NCI-H226 (cell line): ENCODE measurements around the gene COX8A.
"Not testable (repeated sequence)": the region's sequence is repeated elsewhere in the genome, so short reads cannot be mapped to it uniquely, and the experiment has no call there.

ENCODE experiments used
- DNase-seq: peaks from one replicate; pipeline ENCODE4 v3.0.0-alpha.2; 2015

COX8A gene

GRCh38 chr11:63974259-63975143, at the start of gene COX8A:
Gene COX8A (plus strand): TSS chr11:63974620. CDS start chr11:63974681, 61 bp downstream.
- DNase-seq: peak; percentile 100

DNA sequence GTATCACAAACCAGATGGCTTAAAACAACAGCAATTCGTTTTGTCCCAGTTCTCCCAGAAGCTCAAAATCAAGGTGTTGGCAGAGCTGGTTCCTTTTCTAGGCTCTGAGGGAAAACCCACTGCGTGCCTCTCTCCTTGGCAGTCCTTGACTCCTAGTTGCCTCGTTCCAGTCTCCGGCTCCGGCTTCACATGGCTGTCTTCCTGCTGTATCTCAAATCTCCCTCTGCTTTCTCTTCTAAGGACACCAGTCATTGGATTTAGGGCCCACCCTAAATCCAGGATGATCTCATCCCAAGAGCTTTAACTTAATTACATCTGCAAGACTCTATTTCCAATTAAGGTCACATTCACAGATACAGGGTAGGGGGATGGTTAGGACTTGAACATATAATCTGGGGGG, 44.8 kb upstream of the COX8A start:
- DNase-seq: no peak

GRCh38 chr11:63931045-63931444, 43.4 kb upstream of the COX8A start:
- DNase-seq: no peak

- no peak for DNase-seq
These were observed 42.5 kb upstream of the COX8A start for GRCh38 chr11:63931876-63932275.

DNA sequence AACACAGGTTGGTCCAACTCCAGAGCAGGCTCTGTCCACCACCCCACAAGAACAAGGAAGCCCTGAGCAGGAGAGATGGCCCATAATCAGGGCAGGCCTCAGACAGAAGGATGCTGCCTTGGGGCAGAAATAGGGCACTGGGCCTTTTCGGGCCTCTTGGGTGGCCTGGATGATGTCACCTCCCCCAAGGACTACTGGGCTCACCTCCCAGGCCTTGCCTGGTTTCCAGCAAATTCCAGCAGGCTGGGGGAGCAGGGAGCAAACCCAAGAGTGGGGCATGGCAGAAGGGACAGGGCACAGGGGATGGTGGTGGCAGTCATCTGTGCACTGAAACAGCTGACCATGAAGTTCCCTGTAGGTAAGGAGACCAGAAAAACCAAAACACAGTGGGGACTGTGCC, 41.0 kb upstream of the COX8A start:
- no peak for DNase-seq

GRCh38 chr11:63937713-63938478, 36.5 kb upstream of the COX8A start:
- DNase-seq: peak; percentile 38

DNA sequence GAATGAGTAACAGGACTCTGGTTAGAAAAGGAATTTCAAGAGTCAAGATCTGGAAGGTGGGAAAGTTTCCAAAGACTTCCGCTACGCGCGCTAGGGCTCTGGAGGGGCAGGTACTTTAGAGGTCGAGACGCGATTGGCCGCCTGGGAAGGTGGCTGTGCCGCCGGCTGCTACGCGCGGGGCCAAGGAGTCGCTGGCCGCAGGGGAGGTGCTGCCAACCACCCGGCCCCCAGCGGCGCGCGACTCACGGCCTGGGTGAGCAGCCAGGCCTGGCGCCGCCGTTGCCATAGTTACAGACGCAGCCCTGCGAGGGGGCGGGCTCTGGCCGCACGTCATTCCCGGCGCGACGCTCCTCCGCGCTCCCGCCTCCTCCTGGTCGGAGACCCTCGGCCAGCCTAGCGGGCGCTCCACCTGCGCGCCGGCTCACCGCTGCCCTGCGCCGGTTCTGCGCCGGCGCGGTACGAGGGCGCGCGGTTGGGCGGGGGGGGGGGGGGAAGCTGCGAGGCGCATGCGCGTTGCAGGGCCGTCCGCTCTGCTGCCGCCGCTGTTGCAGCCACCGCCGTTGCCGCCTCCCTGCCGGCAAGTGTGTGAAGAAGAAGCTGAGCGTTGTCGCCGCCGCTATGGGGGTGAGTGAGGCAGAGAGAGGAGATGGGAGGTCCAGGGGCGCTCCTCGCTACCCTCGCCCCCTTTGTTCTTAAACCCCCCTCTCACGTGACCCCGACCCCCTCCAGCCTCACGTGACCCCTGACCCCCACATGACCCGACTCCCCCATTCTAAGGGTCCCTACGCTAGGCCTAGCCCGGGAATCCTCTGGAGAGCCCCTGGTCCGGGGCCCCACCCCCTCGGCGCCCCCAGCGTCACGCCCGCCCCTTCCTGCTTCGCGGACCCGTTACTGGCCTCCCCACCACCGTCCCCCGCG, 35.7 kb upstream of the COX8A start, which contains the start of gene NAA40:
TSS of gene NAA40 (plus strand) at position 524 of the 918 bp plus-strand sequence. CDS start at position 619, 95 bp downstream.
- DNase-seq: peak; percentile 98

DNA sequence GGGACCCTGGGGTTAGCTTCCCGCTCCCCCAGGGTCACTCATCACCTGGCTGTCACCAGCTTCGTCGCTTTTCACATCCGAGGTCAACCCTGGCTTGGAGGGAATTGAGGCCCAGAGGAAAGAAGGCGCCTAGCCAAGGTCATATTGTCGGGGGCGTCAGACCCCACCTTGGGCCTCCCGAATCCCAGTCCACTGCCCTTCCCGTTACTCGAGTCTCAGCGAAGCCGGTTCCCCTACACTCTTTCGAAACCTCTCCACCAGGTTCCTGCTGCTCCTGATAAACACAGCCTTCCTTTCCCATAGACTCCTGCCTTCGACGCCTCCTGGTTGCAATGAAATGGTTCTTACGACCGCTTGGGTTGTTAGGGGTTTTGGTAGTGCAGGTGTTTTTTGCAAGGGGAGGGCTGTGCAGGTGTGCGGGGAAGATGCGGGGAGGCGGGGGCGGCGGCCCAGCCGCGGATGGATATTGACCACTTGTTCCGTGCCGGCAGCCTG, 35.0 kb upstream of the COX8A start:
- no peak for DNase-seq

- no peak for DNase-seq
These were observed 33.6 kb upstream of the COX8A start for GRCh38 chr11:63940786-63941185.

DNA sequence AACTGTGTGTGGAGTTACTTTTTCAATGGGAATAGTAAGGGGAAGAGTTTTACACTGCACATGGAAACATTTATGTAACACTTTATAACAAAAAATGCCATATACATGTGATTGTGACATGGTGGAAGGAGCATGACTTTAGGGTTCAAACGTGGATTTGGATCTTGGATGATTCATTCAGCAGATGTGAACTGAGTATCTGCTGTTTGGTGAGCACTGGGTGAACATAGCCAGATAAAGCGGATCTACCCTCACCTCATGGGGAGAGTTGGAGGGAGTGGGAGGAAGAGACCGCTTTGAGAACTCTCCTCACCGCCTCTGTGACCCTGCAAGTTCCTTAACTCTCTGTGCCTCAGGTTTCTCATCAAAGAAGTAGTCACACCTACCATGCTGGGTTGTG, 32.5 kb upstream of the COX8A start:
- no peak for DNase-seq

DNA sequence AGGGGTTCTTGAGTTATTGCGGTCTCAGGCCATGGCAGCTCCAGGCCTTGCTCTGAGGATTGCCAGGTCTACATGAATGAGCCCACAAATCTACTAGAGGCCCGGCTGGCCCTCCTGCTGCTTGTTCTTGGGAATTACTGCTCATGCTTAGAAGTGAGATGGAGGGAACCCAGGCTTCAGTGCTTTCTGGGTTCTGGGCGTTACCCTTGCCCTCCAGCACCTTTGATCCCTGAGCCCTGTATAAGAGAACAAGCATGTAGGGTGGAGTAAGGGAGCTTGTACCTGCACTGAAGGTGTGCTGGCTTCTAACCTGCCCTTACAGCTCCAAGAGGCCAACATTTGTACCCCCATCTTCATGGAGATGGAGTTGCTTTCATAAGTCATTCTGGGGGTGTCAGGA, 31.6 kb upstream of the COX8A start:
- DNase-seq: no peak

GRCh38 chr11:63944987-63945386, 29.4 kb upstream of the COX8A start:
- DNase-seq: no peak

GRCh38 chr11:63945477-63946163, 28.8 kb upstream of the COX8A start:
- DNase-seq: peak; percentile 43

GRCh38 chr11:63951779-63952536, 22.5 kb upstream of the COX8A start:
- no peak for DNase-seq

GRCh38 chr11:63952570-63952969, 21.9 kb upstream of the COX8A start:
- no peak for DNase-seq

DNA sequence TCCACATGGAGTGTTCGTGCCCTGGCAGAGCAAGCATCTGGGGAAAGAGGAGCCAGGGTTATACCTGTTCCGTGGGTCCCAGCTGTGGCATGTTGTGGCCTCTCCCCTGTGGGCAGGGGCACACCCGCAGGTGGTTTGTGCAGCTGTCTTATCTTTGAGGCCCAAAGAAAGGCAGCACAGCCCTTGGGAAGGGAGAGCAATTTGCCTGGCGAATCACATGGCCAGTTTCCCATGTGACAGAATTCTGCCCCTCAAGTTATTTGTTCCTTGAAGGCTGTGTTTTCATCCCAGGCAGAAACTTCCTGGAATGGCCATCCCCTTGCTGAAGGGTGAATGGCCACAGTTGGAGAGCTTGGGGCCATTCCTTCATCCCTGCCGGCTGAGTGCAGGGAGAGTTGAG, 16.4 kb upstream of the COX8A start:
- DNase-seq: no peak

GRCh38 chr11:63961608-63962412, 12.6 kb upstream of the COX8A start:
- no peak for DNase-seq

GRCh38 chr11:63963895-63964294, 10.5 kb upstream of the COX8A start:
- DNase-seq: not testable (repeated sequence)

GRCh38 chr11:63966444-63966843, 8.0 kb upstream of the COX8A start:
- no peak for DNase-seq

DNA sequence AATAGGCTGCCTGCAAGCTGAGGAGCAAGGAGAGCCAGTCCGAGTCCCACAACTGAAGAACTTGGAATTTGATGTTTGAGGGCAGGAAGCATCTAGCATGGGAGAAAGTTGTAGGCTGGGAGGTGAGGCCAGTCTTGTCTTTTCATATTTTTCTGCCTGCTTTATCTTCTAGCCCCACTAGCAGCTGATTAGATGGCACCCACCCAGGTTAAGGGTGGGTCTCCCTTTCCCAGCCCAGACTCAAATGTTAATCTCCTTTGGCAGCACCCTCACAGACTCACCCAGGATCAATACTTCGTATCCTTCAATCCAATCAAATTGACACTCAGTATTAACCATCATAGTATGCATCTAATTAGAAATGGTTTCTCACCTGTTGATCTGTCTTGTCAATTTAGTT, 5.0 kb upstream of the COX8A start:
- DNase-seq: no peak
